DOHH2 (cell line): ENCODE measurements around the gene ACYP2.
"Not testable (repeated sequence)": the region's sequence is repeated elsewhere in the genome, so short reads cannot be mapped to it uniquely, and the experiment has no call there.

ENCODE experiments used
- H3F3A ChIP-seq: fragments of 200-600 bp; sonication (generic), shearing (Covaris generic); 2 replicates; pipeline ENCODE4 v1.6.0; 2016; ENCODE audit warnings: antibody characterized with exemption, mild to moderate bottlenecking; ENCODE audit not compliant: control insufficient read depth, insufficient read depth
- H3K27ac ChIP-seq: fragments of 200-600 bp; sonication (generic); 2 replicates; pipeline ENCODE4 v1.5.1; 2014; ENCODE audit warnings: low read depth, mild to moderate bottlenecking, low read length, moderate library complexity
- H3K27me3 ChIP-seq: fragments of 200-600 bp; sonication (generic); 2 replicates; pipeline ENCODE4 v1.6.1; 2014; ENCODE audit warnings: mild to moderate bottlenecking, low read length, mixed read lengths; ENCODE audit not compliant: control insufficient read depth
- H3K36me3 ChIP-seq: fragments of 200-600 bp; sonication (generic); 2 replicates; pipeline ENCODE4 v1.6.1; 2014; ENCODE audit warnings: mild to moderate bottlenecking, low read length, moderate library complexity, mixed read lengths; ENCODE audit not compliant: control insufficient read depth
- H3K4me1 ChIP-seq: fragments of 200-600 bp; sonication (generic); 2 replicates; pipeline ENCODE4 v1.6.1; 2014; ENCODE audit warnings: mild to moderate bottlenecking, low read length, mixed read lengths; ENCODE audit not compliant: control insufficient read depth
- H3K4me2 ChIP-seq: fragments of 200-600 bp; sonication (generic); 2 replicates; pipeline ENCODE4 v1.6.0; 2014; ENCODE audit warnings: mild to moderate bottlenecking, low read length, moderate library complexity
- H3K4me3 ChIP-seq: fragments of 200-600 bp; sonication (generic); 2 replicates; pipeline ENCODE4 v1.5.1; 2014; ENCODE audit warnings: mild to moderate bottlenecking, low read length, mixed read lengths
- H3K79me2 ChIP-seq: fragments of 200-600 bp; sonication (generic); 2 replicates; pipeline ENCODE4 v1.6.1; 2014; ENCODE audit warnings: mild to moderate bottlenecking, low read length, mixed read lengths; ENCODE audit not compliant: control insufficient read depth
- H3K9me2 ChIP-seq: fragments of 200-600 bp; sonication (generic); replicated peaks from 2 replicates; pipeline ENCODE4 v1.6.1; 2014; ENCODE audit warnings: mild to moderate bottlenecking, low read length, mixed read lengths; ENCODE audit not compliant: control insufficient read depth
- H3K9me3 ChIP-seq: fragments of 200-600 bp; sonication (generic); 2 replicates; pipeline ENCODE4 v1.6.1; 2014; ENCODE audit warnings: antibody characterized with exemption, low read length, mixed read lengths; ENCODE audit not compliant: control insufficient read depth, insufficient read depth
- H4K20me1 ChIP-seq: fragments of 200-600 bp; sonication (generic); 2 replicates; pipeline ENCODE4 v1.6.0; 2014; ENCODE audit warnings: low read depth, mild to moderate bottlenecking, antibody characterized with exemption, low read length, moderate library complexity; ENCODE audit not compliant: control insufficient read depth, insufficient read depth
- EZH2phosphoT487 ChIP-seq: fragments of 200-600 bp; sonication (generic); IDR thresholded peaks from 2 replicates; pipeline ENCODE4 v1.6.1; 2017; ENCODE audit warnings: borderline replicate concordance, mild to moderate bottlenecking, antibody characterized with exemption, low read length, moderate library complexity, mixed read lengths
- TF ChIP-seq, protein P1 (sequence below): fragments of 200-600 bp; sonication (generic); IDR thresholded peaks from one replicate; pipeline ENCODE4 v1.5.1; 2014; ENCODE audit warnings: antibody characterized with exemption, mild to moderate bottlenecking, low read depth, low read length; ENCODE audit not compliant: poor library complexity, severe bottlenecking

Gene ACYP2

GRCh38 chr2:54120950-54121349, 5.5 kb downstream of the ACYP2 start:
- Histone ChIP-seq H3F3A (peaks cover 3% of the 10 kb centered on the region; the same call in 1 of the 2 replicates), H3K36me3 (peaks cover 29% of the 10 kb centered on the region), H3K4me1 (peaks cover 6% of the 10 kb centered on the region), H3K9me2 (no peaks in the 10 kb centered on the region), H3K27me3 (no peaks in the 10 kb centered on the region), H4K20me1 (no peaks in the 10 kb centered on the region), H3K4me3 (no peak overlapping the region), H3K79me2 (peaks cover 8% of the 10 kb centered on the region; the same call in 1 of the 2 replicates), H3K4me2 (no peak overlapping the region), H3K9me3 (peaks cover 27% of the 10 kb centered on the region), H3K27ac (no peak overlapping the region)
- TF ChIP-seq, protein P1, sequence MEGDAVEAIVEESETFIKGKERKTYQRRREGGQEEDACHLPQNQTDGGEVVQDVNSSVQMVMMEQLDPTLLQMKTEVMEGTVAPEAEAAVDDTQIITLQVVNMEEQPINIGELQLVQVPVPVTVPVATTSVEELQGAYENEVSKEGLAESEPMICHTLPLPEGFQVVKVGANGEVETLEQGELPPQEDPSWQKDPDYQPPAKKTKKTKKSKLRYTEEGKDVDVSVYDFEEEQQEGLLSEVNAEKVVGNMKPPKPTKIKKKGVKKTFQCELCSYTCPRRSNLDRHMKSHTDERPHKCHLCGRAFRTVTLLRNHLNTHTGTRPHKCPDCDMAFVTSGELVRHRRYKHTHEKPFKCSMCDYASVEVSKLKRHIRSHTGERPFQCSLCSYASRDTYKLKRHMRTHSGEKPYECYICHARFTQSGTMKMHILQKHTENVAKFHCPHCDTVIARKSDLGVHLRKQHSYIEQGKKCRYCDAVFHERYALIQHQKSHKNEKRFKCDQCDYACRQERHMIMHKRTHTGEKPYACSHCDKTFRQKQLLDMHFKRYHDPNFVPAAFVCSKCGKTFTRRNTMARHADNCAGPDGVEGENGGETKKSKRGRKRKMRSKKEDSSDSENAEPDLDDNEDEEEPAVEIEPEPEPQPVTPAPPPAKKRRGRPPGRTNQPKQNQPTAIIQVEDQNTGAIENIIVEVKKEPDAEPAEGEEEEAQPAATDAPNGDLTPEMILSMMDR, result no peak
- TF ChIP-seq EZH2phosphoT487, result no peak

DNA sequence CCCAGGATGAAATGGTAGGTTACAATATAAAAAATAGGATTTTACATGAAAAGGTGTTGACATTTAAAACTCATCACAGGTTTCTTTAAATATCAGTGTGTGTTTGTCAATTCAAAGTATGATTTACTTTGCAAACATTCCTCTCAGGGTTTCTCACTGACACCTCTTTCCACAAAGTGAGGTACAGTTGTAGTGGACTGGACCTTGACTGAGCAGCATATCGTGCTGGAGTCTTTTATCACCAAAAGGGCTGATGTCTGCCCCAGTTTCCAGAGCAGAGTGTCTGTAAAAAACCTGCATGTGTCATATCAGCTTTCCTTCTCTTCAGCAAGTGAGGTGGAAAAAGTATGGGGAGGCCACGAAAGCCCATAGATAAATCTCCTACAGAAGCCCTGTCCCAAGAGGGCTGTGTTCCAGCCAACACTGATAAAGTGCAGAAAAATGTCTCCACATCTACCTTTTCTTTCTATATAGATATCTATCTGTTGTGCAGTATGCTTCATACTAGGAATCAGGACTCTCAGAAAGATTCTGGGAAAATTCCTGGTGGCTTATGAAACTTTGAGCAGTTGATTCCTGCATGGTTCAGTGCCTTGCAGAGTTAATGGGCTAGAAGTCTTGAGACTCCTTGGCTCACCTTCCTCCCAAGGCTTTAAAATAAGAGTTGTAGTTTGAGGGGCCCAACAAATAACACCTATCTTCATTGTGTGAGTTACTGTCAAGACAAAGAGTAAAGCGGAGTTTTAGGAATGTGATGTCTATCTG, 6.9 kb downstream of the ACYP2 start:
- Histone ChIP-seq H4K20me1 (no peaks in the 10 kb centered on the region), H3K4me2 (no peak overlapping the region), H3K9me3 (peaks cover 20% of the 10 kb centered on the region), H3F3A (no peaks in the 10 kb centered on the region), H3K79me2 (no peaks in the 10 kb centered on the region), H3K9me2 (no peaks in the 10 kb centered on the region), H3K4me1 (no peaks in the 10 kb centered on the region), H3K27ac (no peak overlapping the region), H3K27me3 (no peaks in the 10 kb centered on the region), H3K36me3 (peaks cover 21% of the 10 kb centered on the region), H3K4me3 (no peak overlapping the region)
- no peak for TF ChIP-seq EZH2phosphoT487
- TF ChIP-seq, protein P1, result no peak

- Histone ChIP-seq H3K36me3 (peaks cover 18% of the 10 kb centered on the region), H3K79me2 (no peaks in the 10 kb centered on the region), H3K27me3 (no peaks in the 10 kb centered on the region), H3K9me2 (no peaks in the 10 kb centered on the region), H3K4me1 (no peaks in the 10 kb centered on the region), H3K4me3 (no peak overlapping the region), H3F3A (no peaks in the 10 kb centered on the region), H3K4me2 (no peak overlapping the region), H3K27ac (no peak overlapping the region), H3K9me3 (peaks cover 20% of the 10 kb centered on the region), H4K20me1 (no peaks in the 10 kb centered on the region)
- no peak for TF ChIP-seq EZH2phosphoT487
Measured at GRCh38 chr2:54122939-54123338, 7.5 kb downstream of the ACYP2 start.

DNA sequence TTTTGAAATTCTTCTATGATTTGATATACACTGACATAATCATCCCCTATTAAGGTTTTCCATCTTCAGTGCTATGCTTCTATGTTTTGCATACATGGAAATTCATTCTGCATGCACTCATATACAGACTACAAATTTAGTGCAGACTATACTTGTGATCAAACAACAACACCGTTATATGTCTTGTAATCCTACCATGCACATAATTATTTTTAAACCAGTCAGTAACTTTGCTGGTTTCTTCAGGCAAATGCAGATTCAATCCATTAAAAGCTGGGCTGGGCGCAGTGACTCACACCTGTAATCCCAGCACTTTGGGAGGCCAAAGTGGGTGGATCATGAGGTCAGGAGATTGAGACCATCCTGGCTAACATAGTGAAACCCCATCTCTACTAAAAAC, 11.8 kb downstream of the ACYP2 start:
- not testable (repeated sequence) for H3K79me2 ChIP-seq, H3K4me1 ChIP-seq, H3K4me3 ChIP-seq, H3K27ac ChIP-seq, H3K4me2 ChIP-seq, H3K27me3 ChIP-seq, H4K20me1 ChIP-seq, H3K9me3 ChIP-seq, H3K36me3 ChIP-seq, H3F3A ChIP-seq, H3K9me2 ChIP-seq
